Measurements from ENCODE around the gene UMODL1.

Gene UMODL1

GRCh38 chr21:42040411-42041180, 30.5 kb upstream of the UMODL1 start:
- DNase-seq (ENCODE audit: low spot score) = no peak
- no peak for TF ChIP-seq CTCF (IDR thresholded peaks at IDR 0.05; ENCODE audit: extremely low read depth, missing control alignments)

GRCh38 chr21:42041246-42041645, 29.9 kb upstream of the UMODL1 start:
- TF ChIP-seq CTCF (IDR thresholded peaks at IDR 0.05; ENCODE audit: extremely low read depth, missing control alignments) = no peak
- DNase-seq (ENCODE audit: low spot score) = no peak

- TF ChIP-seq CTCF (IDR thresholded peaks at IDR 0.05; ENCODE audit: extremely low read depth, missing control alignments) = no peak
- DNase-seq (ENCODE audit: low spot score) = no peak
These were observed 29.4 kb upstream of the UMODL1 start for GRCh38 chr21:42041711-42042110.

GRCh38 chr21:42042651-42043050, 28.5 kb upstream of the UMODL1 start:
- no peak for TF ChIP-seq CTCF (IDR thresholded peaks at IDR 0.05; ENCODE audit: extremely low read depth, missing control alignments)
- no peak for DNase-seq (ENCODE audit: low spot score)

- DNase-seq (ENCODE audit: low spot score) = no peak
- no peak for TF ChIP-seq CTCF (IDR thresholded peaks at IDR 0.05; ENCODE audit: extremely low read depth, missing control alignments)
These were observed 27.8 kb upstream of the UMODL1 start for GRCh38 chr21:42043201-42043895.

- DNase-seq (ENCODE audit: low spot score) = no peak
- TF ChIP-seq CTCF (IDR thresholded peaks at IDR 0.05; ENCODE audit: extremely low read depth, missing control alignments) = no peak
These were observed 27.2 kb upstream of the UMODL1 start for GRCh38 chr21:42043961-42044360.

- no peak for TF ChIP-seq CTCF (IDR thresholded peaks at IDR 0.05; ENCODE audit: extremely low read depth, missing control alignments)
These were observed 26.1 kb upstream of the UMODL1 start for GRCh38 chr21:42044871-42045495.

More at GRCh38 chr21:42044871-42045495, 26.1 kb upstream of the UMODL1 start:
- no peak for DNase-seq (ENCODE audit: low spot score)
